Parathyroid adenoma (tissue), 2 donors: Measurements from ENCODE around the gene RNASEH2C.
A peak's percentile ranks its signal among the peaks of the same experiment; 100 is the strongest.

ENCODE experiments used
- H2AFZ ChIP-seq: fragments of 300-600 bp; sonication (generic); one replicate; pipeline ENCODE4 v1.7.0; 2017; ENCODE audit warnings: antibody characterized with exemption, mild to moderate bottlenecking
- H3K27ac ChIP-seq: fragments of 300-600 bp; sonication (generic); one replicate; pipeline ENCODE4 v1.7.0; 2017
- H3K27me3 ChIP-seq: fragments of 300-600 bp; sonication (generic); one replicate; pipeline ENCODE4 v1.7.0; 2017; ENCODE audit warnings: low read length; ENCODE audit not compliant: control insufficient read depth, insufficient read depth
- H3K36me3 ChIP-seq: fragments of 300-600 bp; sonication (generic); one replicate; pipeline ENCODE4 v1.7.0; 2017; ENCODE audit warnings: low read length; ENCODE audit not compliant: control insufficient read depth, insufficient read depth
- H3K4me1 ChIP-seq: fragments of 300-600 bp; sonication (generic); one replicate; pipeline ENCODE4 v1.7.0; 2017; ENCODE audit warnings: control low read depth
- H3K4me2 ChIP-seq: fragments of 300-600 bp; sonication (generic); one replicate; pipeline ENCODE4 v1.7.0; 2017; ENCODE audit warnings: low read length
- H3K4me3 ChIP-seq: fragments of 300-600 bp; sonication (generic); one replicate; pipeline ENCODE4 v1.7.0; 2017; ENCODE audit warnings: low read depth, low read length
- H3K79me2 ChIP-seq: fragments of 300-600 bp; sonication (generic); one replicate; pipeline ENCODE4 v1.7.0; 2017; ENCODE audit warnings: control low read depth
- H3K9ac ChIP-seq: fragments of 300-600 bp; sonication (generic); one replicate; pipeline ENCODE4 v1.7.0; 2017; ENCODE audit warnings: mild to moderate bottlenecking
- H3K9me3 ChIP-seq: fragments of 300-600 bp; sonication (generic); one replicate; pipeline ENCODE4 v1.7.0; 2017; ENCODE audit warnings: low read length; ENCODE audit not compliant: control insufficient read depth
- TF ChIP-seq, protein P1 (sequence below): fragments of 300-600 bp; sonication (generic); IDR thresholded peaks from one replicate; pipeline ENCODE4 v1.7.0; 2017; ENCODE audit warnings: antibody characterized with exemption, mild to moderate bottlenecking
- donor health status: primary hyperparathyroidism.

Gene RNASEH2C

DNA sequence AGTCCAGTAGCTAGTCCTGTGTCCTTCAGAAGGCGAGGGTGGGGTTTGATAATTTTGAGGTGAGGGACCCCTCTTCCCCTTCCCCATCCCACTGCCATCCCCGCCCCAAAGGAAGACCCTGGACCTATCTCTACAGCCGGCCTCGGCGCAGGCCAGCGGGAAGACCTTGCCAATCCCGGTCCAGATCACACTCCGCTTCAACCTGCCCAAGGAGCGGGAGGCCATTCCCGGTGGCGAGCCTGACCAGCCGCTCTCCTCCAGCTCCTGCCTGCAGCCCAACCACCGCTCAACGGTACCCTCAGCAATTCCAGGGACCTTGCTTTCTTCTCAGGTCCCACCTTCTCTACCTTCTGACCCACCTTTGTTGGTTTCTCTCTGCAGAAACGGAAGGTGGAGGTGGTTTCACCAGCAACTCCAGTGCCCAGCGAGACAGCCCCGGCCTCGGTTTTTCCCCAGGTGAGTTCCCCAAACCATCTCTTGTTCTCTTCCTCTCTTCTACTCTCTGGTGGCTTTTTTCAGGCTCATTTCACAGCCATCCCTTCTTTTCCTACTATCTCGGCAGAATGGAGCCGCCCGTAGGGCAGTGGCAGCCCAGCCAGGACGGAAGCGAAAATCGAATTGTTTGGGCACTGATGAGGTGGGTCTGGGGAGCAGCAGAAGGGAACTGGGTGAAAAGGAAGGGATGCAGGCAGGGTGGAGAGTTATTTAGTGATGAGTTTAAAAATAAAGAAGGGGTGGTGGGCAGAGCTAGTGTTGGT lies 7.2 kb downstream of the RNASEH2C start:
- Histone ChIP-seq H2AFZ (no peak overlapping the region), H3K27ac (no peak overlapping the region), H3K9me3 (no peaks in the 10 kb centered on the region), H3K4me1 (peaks cover 3% of the 10 kb centered on the region), H3K9ac (no peak overlapping the region), H3K4me3 (peak overlapping the region; percentile 94), H3K27me3 (no peaks in the 10 kb centered on the region), H3K4me2 (peak overlapping the region; percentile 99), H3K36me3 (no peaks in the 10 kb centered on the region), H3K79me2 (no peaks in the 10 kb centered on the region)
- TF ChIP-seq, protein P1, sequence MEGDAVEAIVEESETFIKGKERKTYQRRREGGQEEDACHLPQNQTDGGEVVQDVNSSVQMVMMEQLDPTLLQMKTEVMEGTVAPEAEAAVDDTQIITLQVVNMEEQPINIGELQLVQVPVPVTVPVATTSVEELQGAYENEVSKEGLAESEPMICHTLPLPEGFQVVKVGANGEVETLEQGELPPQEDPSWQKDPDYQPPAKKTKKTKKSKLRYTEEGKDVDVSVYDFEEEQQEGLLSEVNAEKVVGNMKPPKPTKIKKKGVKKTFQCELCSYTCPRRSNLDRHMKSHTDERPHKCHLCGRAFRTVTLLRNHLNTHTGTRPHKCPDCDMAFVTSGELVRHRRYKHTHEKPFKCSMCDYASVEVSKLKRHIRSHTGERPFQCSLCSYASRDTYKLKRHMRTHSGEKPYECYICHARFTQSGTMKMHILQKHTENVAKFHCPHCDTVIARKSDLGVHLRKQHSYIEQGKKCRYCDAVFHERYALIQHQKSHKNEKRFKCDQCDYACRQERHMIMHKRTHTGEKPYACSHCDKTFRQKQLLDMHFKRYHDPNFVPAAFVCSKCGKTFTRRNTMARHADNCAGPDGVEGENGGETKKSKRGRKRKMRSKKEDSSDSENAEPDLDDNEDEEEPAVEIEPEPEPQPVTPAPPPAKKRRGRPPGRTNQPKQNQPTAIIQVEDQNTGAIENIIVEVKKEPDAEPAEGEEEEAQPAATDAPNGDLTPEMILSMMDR, result no peak

DNA sequence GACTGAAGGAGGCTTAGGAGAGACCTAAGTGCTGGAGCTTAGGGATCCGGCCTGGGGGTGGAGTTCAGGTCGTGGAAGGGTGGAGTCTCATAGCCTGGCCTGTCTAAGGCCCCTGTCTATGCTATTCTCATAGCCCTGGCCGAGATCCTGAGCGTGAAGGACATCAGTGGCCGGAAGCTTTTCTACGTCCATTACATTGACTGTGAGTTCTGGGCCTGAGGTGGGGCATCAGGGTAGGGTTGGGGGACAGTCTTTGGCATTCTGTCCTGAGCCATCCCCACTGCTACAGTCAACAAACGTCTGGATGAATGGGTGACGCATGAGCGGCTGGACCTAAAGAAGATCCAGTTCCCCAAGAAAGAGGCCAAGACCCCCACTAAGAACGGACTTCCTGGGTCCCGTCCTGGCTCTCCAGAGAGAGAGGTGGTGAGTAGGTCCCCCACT lies 7.9 kb downstream of the RNASEH2C start:
- no peaks in the 10 kb centered on the region for H3K9me3 ChIP-seq
- H2AFZ ChIP-seq, result peak overlapping the region; percentile 99
- TF ChIP-seq, protein P1, result no peak
- no peaks in the 10 kb centered on the region for H3K79me2 ChIP-seq
- no peaks in the 10 kb centered on the region for H3K36me3 ChIP-seq
- no peaks in the 10 kb centered on the region for H3K27me3 ChIP-seq
- no peak overlapping the region for H3K9ac ChIP-seq
- peaks cover 3% of the 10 kb centered on the region for H3K4me1 ChIP-seq
- peak overlapping the region; percentile 94 for H3K4me3 ChIP-seq
- H3K4me2 ChIP-seq, result peak overlapping the region; percentile 99
- H3K27ac ChIP-seq, result peak overlapping the region; percentile 98

DNA sequence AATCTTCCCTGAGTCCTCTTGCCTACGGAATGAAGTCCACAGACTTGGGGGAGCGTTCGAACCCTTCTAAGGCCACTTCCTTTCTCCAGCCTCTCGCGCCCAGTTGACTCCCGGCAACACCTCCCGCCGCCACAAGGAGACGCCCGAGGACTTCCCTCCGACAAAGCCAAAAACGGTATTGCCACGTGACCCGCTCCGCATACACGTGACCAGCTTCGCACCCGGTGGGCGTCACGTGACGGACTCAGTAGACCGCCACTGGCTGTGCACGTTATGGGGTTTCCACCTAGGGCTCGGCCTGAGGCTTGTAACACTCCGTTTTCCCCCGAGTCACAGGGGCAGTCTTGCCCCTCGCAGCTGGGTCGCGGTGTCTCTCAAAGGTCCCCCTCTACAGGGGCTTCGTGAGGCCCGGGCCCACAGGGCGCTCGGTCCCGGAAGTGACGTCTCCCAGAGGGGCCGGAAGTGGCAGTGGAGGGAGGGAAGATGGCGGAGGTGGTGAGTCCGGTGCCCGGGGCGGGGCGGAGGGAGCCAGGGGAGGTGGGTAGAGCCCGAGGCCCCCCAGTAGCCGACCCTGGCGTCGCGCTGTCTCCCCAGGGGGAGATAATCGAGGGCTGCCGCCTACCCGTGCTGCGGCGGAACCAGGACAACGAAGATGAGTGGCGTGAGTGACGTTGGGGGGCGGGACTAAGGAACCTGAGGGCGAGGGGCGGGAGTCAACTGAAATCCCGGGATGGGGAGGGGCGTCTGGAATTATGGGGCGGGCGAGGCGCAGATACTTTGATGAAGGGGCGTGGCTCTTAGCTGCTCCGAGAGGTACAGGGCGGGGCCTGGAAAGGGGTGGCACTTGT lies 8.6 kb downstream of the RNASEH2C start, which contains the start of gene KAT5:
KAT5 (plus strand) TSS at position 468 of the 848 bp plus-strand sequence; CDS start at position 484, 16 bp downstream.
- H3K4me3 ChIP-seq, result peak within 1 kb of the TSS; percentile 94
- H3K27me3 ChIP-seq, result no peaks in the 10 kb centered on the region
- H3K9me3 ChIP-seq, result no peaks in the 10 kb centered on the region
- no peaks in the 10 kb centered on the region for H3K36me3 ChIP-seq
- peaks cover 3% of the 10 kb centered on the region for H3K4me1 ChIP-seq
- peak within 1 kb of the TSS; percentile 98 for H3K27ac ChIP-seq
- TF ChIP-seq, protein P1, result peak; percentile 95
- peak within 1 kb of the TSS; percentile 99 for H2AFZ ChIP-seq
- peak within 1 kb of the TSS; percentile 99 for H3K4me2 ChIP-seq
- peak within 1 kb of the TSS; percentile 96 for H3K9ac ChIP-seq
- H3K79me2 ChIP-seq, result no peaks in the 10 kb centered on the region

DNA sequence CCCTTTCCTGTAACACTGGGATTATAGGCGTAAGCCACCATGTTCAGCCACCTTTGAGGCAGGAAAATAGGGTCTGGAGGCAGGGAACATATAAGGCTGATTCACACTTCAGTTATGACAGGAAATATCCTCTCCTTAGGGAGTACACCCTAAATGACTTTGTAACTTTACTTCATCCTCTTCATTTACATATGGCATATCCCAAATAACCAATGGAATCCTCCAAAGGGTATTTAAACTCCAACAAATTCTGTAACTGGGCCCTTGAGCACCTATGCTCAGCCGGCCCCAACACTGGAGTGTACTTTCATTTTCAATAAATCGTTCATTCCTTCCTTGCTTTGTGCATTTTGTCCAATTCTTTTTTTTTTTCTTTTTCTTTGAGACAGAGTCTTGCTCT lies 10.2 kb downstream of the RNASEH2C start:
- H3K9me3 ChIP-seq, result no peaks in the 10 kb centered on the region
- peaks cover 3% of the 10 kb centered on the region for H3K4me1 ChIP-seq
- H3K27ac ChIP-seq, result no peak overlapping the region
- H3K4me2 ChIP-seq, result no peak overlapping the region
- no peak overlapping the region for H3K4me3 ChIP-seq
- no peaks in the 10 kb centered on the region for H3K27me3 ChIP-seq
- H3K79me2 ChIP-seq, result no peaks in the 10 kb centered on the region
- H3K36me3 ChIP-seq, result no peaks in the 10 kb centered on the region
- H3K9ac ChIP-seq, result no peak overlapping the region
- no peak overlapping the region for H2AFZ ChIP-seq
- TF ChIP-seq, protein P1, result no peak
